Measurements from ENCODE around the gene DCDC2C. TPM values are rescaled to one million over a fixed set of nuclear protein-coding genes. Genes with fewer than 3 reads are reported as not detected.
A peak's percentile ranks its signal among the peaks of the same experiment; 100 is the strongest.

DCDC2C gene, protein sequence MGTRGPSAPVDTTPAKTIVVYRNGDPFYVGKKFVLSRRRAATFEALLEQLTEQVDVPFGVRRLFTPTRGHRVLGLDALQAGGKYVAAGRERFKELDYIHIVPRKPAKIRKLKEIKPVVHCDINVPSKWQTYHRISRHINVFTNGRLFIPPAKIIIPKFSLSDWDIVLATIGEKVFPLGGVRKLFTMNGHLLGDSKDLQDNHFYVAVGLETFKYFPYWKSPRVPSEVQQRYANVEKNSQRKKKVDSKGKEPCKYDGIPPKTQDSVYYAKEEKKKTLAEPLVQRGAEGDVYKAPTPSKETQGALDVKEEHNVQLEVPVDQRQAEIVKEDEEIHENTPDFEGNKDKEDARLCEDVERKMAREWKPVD
- not detected in 2 replicates for total RNA-seq (2011; cell fraction: chromatin; rRNA removed; ENCODE audit: low replicate concordance)
- not detected in 2 replicates for total RNA-seq (2011; cell fraction: nucleolus; rRNA removed)
- not detected in 2 replicates for total RNA-seq (2011; cell fraction: nucleoplasm; rRNA removed)
- total RNA-seq (2014; rRNA removed) (not detected in 2 replicates), total RNA-seq (2014; rRNA removed; fragmentation: Illumina TruSeq; extraction: Trizol) (not detected in 2 replicates), total RNA-seq (2015; rRNA removed; fragmentation: Illumina TruSeq; extraction: Trizol) (not detected in 2 replicates), total RNA-seq (2021) (not detected in 2 replicates), polyA plus RNA-seq (2011; rRNA removed) (not detected in 2 replicates), polyA plus RNA-seq (2014; fragmentation: Illumina TruSeq; extraction: Trizol) (not detected in 2 replicates), polyA plus RNA-seq (2014; fragmentation: Nextera tagmentation; extraction: Ambion mirVana) (not detected), polyA plus RNA-seq (2014; rRNA removed) (not detected in 2 replicates), polyA minus RNA-seq (2011; rRNA and poly(A)+ RNA removed) (not detected in 2 replicates), Bru-seq, nascent RNA (percentile 1 among the genes with signal in this experiment), BruChase-seq, experiment 1, labeled RNA remaining after a 2-hour chase (percentile 4 among the genes with signal in this experiment), BruChase-seq, experiment 2, labeled RNA remaining after a 6-hour chase (percentile 3 among the genes with signal in this experiment)
- polyA plus RNA-seq (2011; cell fraction: cytosol; rRNA removed), result not detected in 2 replicates
- polyA plus RNA-seq (2011; cell fraction: nucleus; rRNA removed), result not detected in 2 replicates
- not detected in 2 replicates for polyA plus RNA-seq (2012)
- polyA minus RNA-seq (2011; cell fraction: cytosol; rRNA and poly(A)+ RNA removed), result not detected in 2 replicates
- polyA minus RNA-seq (2011; cell fraction: nucleus; rRNA and poly(A)+ RNA removed), result not detected in 2 replicates
- long read RNA-seq, experiment 1, result 0 reads
- long read RNA-seq, experiment 2, result 0 reads
- long read RNA-seq, experiment 3, result 0 reads

DNA sequence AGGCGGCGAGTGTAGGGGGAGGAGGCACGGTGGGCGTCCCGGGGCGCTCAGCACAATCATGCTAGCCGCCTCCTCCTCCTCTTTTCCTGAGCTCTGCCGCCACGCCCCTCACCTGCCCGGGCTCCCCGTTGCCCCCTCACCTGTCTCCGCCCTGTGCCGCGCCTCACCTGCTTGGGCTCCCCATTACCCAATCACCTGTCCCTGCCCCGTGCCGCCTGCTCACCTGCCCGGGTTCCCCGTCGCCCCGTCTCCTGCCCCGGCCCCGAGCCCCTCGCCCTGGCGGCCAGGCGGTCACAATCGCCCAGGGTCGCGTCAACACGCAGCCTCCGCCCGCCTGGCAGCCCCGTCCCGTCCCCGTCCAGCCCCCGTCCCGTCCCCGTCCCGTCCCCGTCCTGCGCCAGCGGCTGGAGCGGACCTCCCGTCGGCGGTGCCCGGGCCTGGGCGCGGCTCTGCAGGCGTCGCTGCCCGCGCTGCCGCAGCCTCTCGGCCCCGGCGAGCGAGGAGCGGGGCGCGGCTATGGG is at the start of gene DCDC2C:
TSS of gene DCDC2C (plus strand) at position 340 of the 521 bp plus-strand sequence. CDS start at position 517, 177 bp downstream.
- FAIRE-seq, result no peak
- no peaks in the 10 kb centered on the region for H4K20me1 ChIP-seq (replicated peaks; ENCODE audit: control insufficient read depth, insufficient read depth, low read length)
- no peaks in the 10 kb centered on the region for H3K79me2 ChIP-seq (ENCODE audit: control insufficient read depth, insufficient read depth, low read length)
- WGBS (ENCODE audit: insufficient coverage, low coverage, missing lambda C conversion rate), result 5% methylated on average over 6 of the region's 60 CpGs
- no peaks in the 10 kb centered on the region for H3K36me3 ChIP-seq (ENCODE audit: control insufficient read depth, insufficient read depth, low read length)
- ChIA-PET CTCF (ENCODE audit: low intra/inter-chr PET ratio) (no interaction called here), POLR2A (interaction anchor here (0.5 kb wide), 2 partner anchors 9 to 26 kb away, joined by 3 read pairs; no protein-coding TSS in a partner anchor)
- DNase-seq (ENCODE audit: extremely low read depth in 1 of 4, low spot score in 3 of 4), result no peak
- no TSS peak for BruUV-seq (replicated peaks)
- H3K4me1 ChIP-seq (replicated peaks in 1 of 2; ENCODE audit: control insufficient read depth in 2 of 2, insufficient read depth in 2 of 2, low read length in 2 of 2), result no peaks in the 10 kb centered on the region
- H3K27me3 ChIP-seq (ENCODE audit: control insufficient read depth in 2 of 2, insufficient read depth in 2 of 2, low read length in 2 of 2), result peaks cover 9 to 11% of the 10 kb centered on the region in 2 experiments; a peak in 3 of 5 replicates
- H3K27ac ChIP-seq (ENCODE audit: extremely low read depth, low read depth, low read length), result no peak within 1 kb of the TSS
- in situ Hi-C loops (cut with MboI), result no loop called here
- intact Hi-C loops (cut with micrococcal nuclease), result no loop called here
- no peaks in the 10 kb centered on the region for H3K9me1 ChIP-seq (ENCODE audit: control insufficient read depth, insufficient read depth, low read length)
- H3K9me3 ChIP-seq (replicated peaks; ENCODE audit: control insufficient read depth, insufficient read depth, low read depth, low read length), result no peaks in the 10 kb centered on the region
- no peak within 1 kb of the TSS for H3K4me3 ChIP-seq
- no peak for ATAC-seq
- H2AFZ ChIP-seq (ENCODE audit: low read depth, low read length), result no peak within 1 kb of the TSS
- no peak within 1 kb of the TSS for H3K4me2 ChIP-seq (ENCODE audit: insufficient read depth, low read length)
- no peak within 1 kb of the TSS for H3K9ac ChIP-seq (ENCODE audit: insufficient read depth in 1 of 2, low read depth in 2 of 2, low read length in 2 of 2)
- TF ChIP-seq RBBP5 (IDR thresholded peaks at IDR 0.05; ENCODE audit: borderline replicate concordance, insufficient read depth, low read length, poor library complexity, severe bottlenecking) (no peak), TCFL5 (CRISPR knock-in tag; conservative IDR thresholded peaks at IDR 0.05) (no peak), ZNF184 (CRISPR knock-in tag; IDR thresholded peaks at IDR 0.05) (no peak), ZNF263 (CRISPR knock-in tag; IDR thresholded peaks at IDR 0.05; ENCODE audit: borderline replicate concordance) (no peak), PCBP2 (IDR thresholded peaks at IDR 0.05; ENCODE audit: low read depth, low read length, poor library complexity, severe bottlenecking) (no peak), PHB2 (IDR thresholded peaks at IDR 0.05; ENCODE audit: low read depth) (no peak), SIRT6 (IDR thresholded peaks at IDR 0.05; ENCODE audit: low read depth, low read length) (no peak), RCOR1 (IDR thresholded peaks at IDR 0.05; ENCODE audit: borderline replicate concordance in 1 of 2, low read depth in 2 of 2, low read length in 2 of 2) (no peak)
- TF ChIP-seq, protein P1, sequence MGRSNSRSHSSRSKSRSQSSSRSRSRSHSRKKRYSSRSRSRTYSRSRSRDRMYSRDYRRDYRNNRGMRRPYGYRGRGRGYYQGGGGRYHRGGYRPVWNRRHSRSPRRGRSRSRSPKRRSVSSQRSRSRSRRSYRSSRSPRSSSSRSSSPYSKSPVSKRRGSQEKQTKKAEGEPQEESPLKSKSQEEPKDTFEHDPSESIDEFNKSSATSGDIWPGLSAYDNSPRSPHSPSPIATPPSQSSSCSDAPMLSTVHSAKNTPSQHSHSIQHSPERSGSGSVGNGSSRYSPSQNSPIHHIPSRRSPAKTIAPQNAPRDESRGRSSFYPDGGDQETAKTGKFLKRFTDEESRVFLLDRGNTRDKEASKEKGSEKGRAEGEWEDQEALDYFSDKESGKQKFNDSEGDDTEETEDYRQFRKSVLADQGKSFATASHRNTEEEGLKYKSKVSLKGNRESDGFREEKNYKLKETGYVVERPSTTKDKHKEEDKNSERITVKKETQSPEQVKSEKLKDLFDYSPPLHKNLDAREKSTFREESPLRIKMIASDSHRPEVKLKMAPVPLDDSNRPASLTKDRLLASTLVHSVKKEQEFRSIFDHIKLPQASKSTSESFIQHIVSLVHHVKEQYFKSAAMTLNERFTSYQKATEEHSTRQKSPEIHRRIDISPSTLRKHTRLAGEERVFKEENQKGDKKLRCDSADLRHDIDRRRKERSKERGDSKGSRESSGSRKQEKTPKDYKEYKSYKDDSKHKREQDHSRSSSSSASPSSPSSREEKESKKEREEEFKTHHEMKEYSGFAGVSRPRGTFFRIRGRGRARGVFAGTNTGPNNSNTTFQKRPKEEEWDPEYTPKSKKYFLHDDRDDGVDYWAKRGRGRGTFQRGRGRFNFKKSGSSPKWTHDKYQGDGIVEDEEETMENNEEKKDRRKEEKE (IDR thresholded peaks at IDR 0.05; ENCODE audit: borderline replicate concordance in 1 of 2, control insufficient read depth in 1 of 2, low read depth in 2 of 2, low read length in 1 of 2), result no peak
